H9 (cell line): Measurements from ENCODE around the gene SPTBN1. TPM values are rescaled to one million over a fixed set of nuclear protein-coding genes. Genes with fewer than 3 reads are reported as not detected.
A peak's percentile ranks its signal among the peaks of the same experiment; 100 is the strongest.

Experiments
- DNase-seq: peaks from one replicate; pipeline ENCODE4 v3.0.0-alpha.2; 2017
- H2AFZ ChIP-seq: one replicate; pipeline ENCODE4 v1.6.1; 2013; ENCODE audit warnings: mild to moderate bottlenecking, low read length, control low read depth, moderate library complexity
- H2AK5ac ChIP-seq: 2 replicates; pipeline ENCODE4 v1.6.1; 2013; ENCODE audit warnings: low read length, control low read depth, mixed read lengths; ENCODE audit not compliant: insufficient read length
- H2BK120ac ChIP-seq: one replicate; pipeline ENCODE4 v1.6.1; 2013; ENCODE audit warnings: low read depth, mild to moderate bottlenecking, low read length, control low read depth, inconsistent platforms; ENCODE audit not compliant: poor library complexity, severe bottlenecking
- H2BK12ac ChIP-seq: 2 replicates; pipeline ENCODE4 v1.6.1; 2013; ENCODE audit warnings: low read length, control low read depth, mixed read lengths, low read depth; ENCODE audit not compliant: insufficient read length
- H2BK15ac ChIP-seq: 2 replicates; pipeline ENCODE4 v1.6.1; 2013; ENCODE audit warnings: low read depth, low read length, control low read depth
- H2BK20ac ChIP-seq: one replicate; pipeline ENCODE4 v1.6.1; 2013; ENCODE audit warnings: low read depth, mild to moderate bottlenecking, low read length, control low read depth, inconsistent platforms; ENCODE audit not compliant: poor library complexity, severe bottlenecking
- H2BK5ac ChIP-seq: 2 replicates; pipeline ENCODE4 v1.6.1; 2013; ENCODE audit warnings: low read length, control low read depth, mixed read lengths; ENCODE audit not compliant: insufficient read length
- H3K14ac ChIP-seq: 2 replicates; pipeline ENCODE4 v1.6.1; 2013; ENCODE audit warnings: low read length, control low read depth; ENCODE audit not compliant: insufficient read depth
- H3K18ac ChIP-seq: 2 replicates; pipeline ENCODE4 v1.6.1; 2013; ENCODE audit warnings: low read depth, mild to moderate bottlenecking, mixed read lengths, low read length, control low read depth; ENCODE audit not compliant: insufficient read length
- H3K23ac ChIP-seq: 2 replicates; pipeline ENCODE4 v1.6.1; 2013; ENCODE audit warnings: low read length, control low read depth, mixed read lengths, low read depth; ENCODE audit not compliant: insufficient read length
- H3K23me2 ChIP-seq: 2 replicates; pipeline ENCODE4 v1.6.1; 2013; ENCODE audit warnings: low read depth, mild to moderate bottlenecking, mixed read lengths, low read length, control low read depth; ENCODE audit not compliant: insufficient read length, poor library complexity, severe bottlenecking
- H3K27ac ChIP-seq: 2 replicates; pipeline ENCODE4 v1.5.1; 2013; ENCODE audit warnings: low read length, control low read depth, mixed read lengths, low read depth; ENCODE audit not compliant: insufficient read length
- H3K27me3 ChIP-seq: 2 replicates; pipeline ENCODE4 v1.6.1; 2013; ENCODE audit warnings: low read length, control low read depth, inconsistent platforms; ENCODE audit not compliant: insufficient read depth
- H3K4ac ChIP-seq: 2 replicates; pipeline ENCODE4 v1.6.1; 2013; ENCODE audit warnings: low read depth, mild to moderate bottlenecking, control low read depth, inconsistent platforms, low read length, moderate library complexity
- H3K4me1 ChIP-seq: 2 replicates; pipeline ENCODE4 v1.6.1; 2013; ENCODE audit warnings: low read length, control low read depth, inconsistent platforms; ENCODE audit not compliant: insufficient read depth
- H3K4me2 ChIP-seq: 2 replicates; pipeline ENCODE4 v1.6.1; 2013; ENCODE audit warnings: low read length, control low read depth, mixed read lengths; ENCODE audit not compliant: insufficient read length, insufficient read depth
- H3K56ac ChIP-seq: 2 replicates; pipeline ENCODE4 v1.6.1; 2013; ENCODE audit warnings: low read depth, mild to moderate bottlenecking, mixed read lengths, low read length, control low read depth; ENCODE audit not compliant: insufficient read length
- H3K79me1 ChIP-seq: 2 replicates; pipeline ENCODE4 v1.6.1; 2013; ENCODE audit warnings: low read depth, mild to moderate bottlenecking, moderate library complexity, low read length, control low read depth, inconsistent platforms; ENCODE audit not compliant: insufficient read depth, poor library complexity, severe bottlenecking
- H3K79me2 ChIP-seq: 2 replicates; pipeline ENCODE4 v1.6.1; 2013; ENCODE audit warnings: low read length, control low read depth, inconsistent platforms; ENCODE audit not compliant: insufficient read depth
- H3K9ac ChIP-seq: 2 replicates; pipeline ENCODE4 v1.6.1; 2013; ENCODE audit warnings: low read length, control low read depth, mixed read lengths; ENCODE audit not compliant: insufficient read length; ENCODE audit errors: extremely low read depth
- H3K9me3 ChIP-seq: one replicate; pipeline ENCODE4 v1.6.1; 2013; ENCODE audit warnings: low read depth, low read length, inconsistent platforms; ENCODE audit not compliant: control insufficient read depth
- H3T11ph ChIP-seq: one replicate; pipeline ENCODE4 v1.6.1; 2013; ENCODE audit warnings: mild to moderate bottlenecking, low read length, control low read depth, inconsistent platforms
- H4K20me1 ChIP-seq: one replicate; pipeline ENCODE4 v1.6.1; 2013; ENCODE audit not compliant: control insufficient read depth, insufficient read length, insufficient read depth
- H4K5ac ChIP-seq: 2 replicates; pipeline ENCODE4 v1.6.1; 2013; ENCODE audit warnings: low read depth, mild to moderate bottlenecking, mixed read lengths, low read length, control low read depth; ENCODE audit not compliant: insufficient read length
- H4K8ac ChIP-seq: replicated peaks from 2 replicates; pipeline ENCODE4 v1.6.1; 2013; ENCODE audit warnings: low read length, control low read depth, mixed read lengths, low read depth; ENCODE audit not compliant: insufficient read length
- H4K91ac ChIP-seq: 2 replicates; pipeline ENCODE4 v1.6.1; 2013; ENCODE audit warnings: low read depth, mild to moderate bottlenecking, moderate library complexity, mixed read lengths, low read length, control low read depth; ENCODE audit not compliant: insufficient read length
- H3K27ac Mint-ChIP-seq, 3 experiments: 2 replicates in 2 of 3; 3 replicates in 1 of 3; pipeline ENCODE4 v1.8.0; 2020 to 2021; ENCODE audit warnings: mixed read lengths in 3 of 3, mild to moderate bottlenecking in 1 of 3, moderate library complexity in 1 of 3
- H3K27me3 Mint-ChIP-seq: 2 replicates; pipeline ENCODE4 v1.8.0; 2021; ENCODE audit warnings: low read depth, mild to moderate bottlenecking, moderate library complexity, mixed read lengths
- H3K36me3 Mint-ChIP-seq, 3 experiments: 2 replicates in 2 of 3; 3 replicates in 1 of 3; pipeline ENCODE4 v1.8.0; 2020 to 2021; ENCODE audit warnings: low read depth in 3 of 3, mixed read lengths in 3 of 3; ENCODE audit not compliant: insufficient read depth in 1 of 3
- H3K4me1 Mint-ChIP-seq, 2 experiments: 2 replicates each; pipeline ENCODE4 v1.8.0; 2020; ENCODE audit warnings: mixed read lengths in 2 of 2
- H3K4me3 Mint-ChIP-seq, 2 experiments: 2 replicates in 1 of 2; 3 replicates in 1 of 2; pipeline ENCODE4 v1.8.0; 2020 to 2021; ENCODE audit warnings: mild to moderate bottlenecking in 2 of 2, mixed read lengths in 2 of 2, moderate library complexity in 1 of 2
- H3K9me3 Mint-ChIP-seq, 2 experiments: 2 replicates in 1 of 2; 3 replicates in 1 of 2; pipeline ENCODE4 v1.8.0; 2020; ENCODE audit warnings: mild to moderate bottlenecking in 2 of 2, mixed read lengths in 2 of 2, moderate library complexity in 1 of 2
- total RNA-seq: library from RNA; stranded (reverse); gene quantifications from 2 replicates; pipeline ENCODE4 v1.2.1, GENCODE V29; 2021
- TF ChIP-seq, protein P1 (sequence below): fragments of 200-600 bp; sonication (generic); conservative IDR thresholded peaks from 3 replicates; pipeline ENCODE4 v1.8.0; 2021; ENCODE audit warnings: antibody characterized with exemption, mild to moderate bottlenecking

SPTBN1 gene
- total RNA-seq, 1 experiment from 2014 or later, result 164 TPM

DNA sequence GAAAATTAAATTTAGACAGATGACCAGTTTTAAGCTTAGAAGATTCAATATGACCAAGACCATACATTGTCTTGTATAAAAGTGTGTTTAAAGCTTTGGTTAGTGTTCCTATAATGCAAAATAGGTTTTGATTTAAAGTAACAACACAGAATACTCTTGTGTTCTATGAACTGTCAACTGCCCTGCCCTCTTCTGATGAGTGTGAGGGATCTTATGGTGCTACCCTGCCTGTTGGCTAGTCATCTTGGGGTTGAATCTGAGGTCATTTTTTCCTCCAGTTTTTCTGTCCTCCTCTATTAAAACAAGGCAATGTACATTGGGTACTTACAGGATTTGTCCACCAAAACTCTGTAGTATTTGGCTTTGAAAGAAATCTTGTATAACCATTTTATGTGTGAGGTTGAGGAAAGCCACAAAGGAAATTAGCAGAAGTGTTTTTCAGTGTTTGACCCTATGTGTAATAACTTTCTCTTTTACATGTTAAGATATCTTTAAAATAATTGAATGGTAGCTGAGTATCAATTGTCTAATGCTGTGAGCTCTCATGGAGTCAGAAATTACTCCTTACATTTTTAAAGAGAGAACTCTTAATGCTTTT lies 129.1 kb downstream of the SPTBN1 start:
- no peak overlapping the region for H2BK15ac ChIP-seq
- no peak overlapping the region for H2AK5ac ChIP-seq
- no peak overlapping the region for H2BK20ac ChIP-seq
- H3K27me3 ChIP-seq, result no peaks in the 10 kb centered on the region; the same call in 1 of the 2 replicates
- no peak overlapping the region for H3K18ac ChIP-seq
- no peak overlapping the region for H3T11ph ChIP-seq
- DNase-seq, result no peak
- no peak overlapping the region for H3K4me2 ChIP-seq
- no peaks in the 10 kb centered on the region for H3K27me3 Mint-ChIP-seq
- H3K4me1 ChIP-seq, result peaks cover 23% of the 10 kb centered on the region
- H3K79me2 ChIP-seq, result peaks cover 34% of the 10 kb centered on the region; the same call in 1 of the 2 replicates
- no peak overlapping the region for H2AFZ ChIP-seq
- H2BK12ac ChIP-seq, result no peak overlapping the region
- H3K4me3 Mint-ChIP-seq, result no peak overlapping the region
- no peak overlapping the region for H4K8ac ChIP-seq
- no peak overlapping the region for H2BK5ac ChIP-seq
- TF ChIP-seq, protein P1, sequence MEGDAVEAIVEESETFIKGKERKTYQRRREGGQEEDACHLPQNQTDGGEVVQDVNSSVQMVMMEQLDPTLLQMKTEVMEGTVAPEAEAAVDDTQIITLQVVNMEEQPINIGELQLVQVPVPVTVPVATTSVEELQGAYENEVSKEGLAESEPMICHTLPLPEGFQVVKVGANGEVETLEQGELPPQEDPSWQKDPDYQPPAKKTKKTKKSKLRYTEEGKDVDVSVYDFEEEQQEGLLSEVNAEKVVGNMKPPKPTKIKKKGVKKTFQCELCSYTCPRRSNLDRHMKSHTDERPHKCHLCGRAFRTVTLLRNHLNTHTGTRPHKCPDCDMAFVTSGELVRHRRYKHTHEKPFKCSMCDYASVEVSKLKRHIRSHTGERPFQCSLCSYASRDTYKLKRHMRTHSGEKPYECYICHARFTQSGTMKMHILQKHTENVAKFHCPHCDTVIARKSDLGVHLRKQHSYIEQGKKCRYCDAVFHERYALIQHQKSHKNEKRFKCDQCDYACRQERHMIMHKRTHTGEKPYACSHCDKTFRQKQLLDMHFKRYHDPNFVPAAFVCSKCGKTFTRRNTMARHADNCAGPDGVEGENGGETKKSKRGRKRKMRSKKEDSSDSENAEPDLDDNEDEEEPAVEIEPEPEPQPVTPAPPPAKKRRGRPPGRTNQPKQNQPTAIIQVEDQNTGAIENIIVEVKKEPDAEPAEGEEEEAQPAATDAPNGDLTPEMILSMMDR, result no peak
- no peaks in the 10 kb centered on the region for H3K36me3 Mint-ChIP-seq
- H2BK120ac ChIP-seq, result no peak overlapping the region
- peak overlapping the region in 1 of 3 experiments; percentile 36; a peak in 1 of 7 replicates for H3K27ac Mint-ChIP-seq
- no peaks in the 10 kb centered on the region for H3K9me3 Mint-ChIP-seq
- H3K9me3 ChIP-seq, result no peaks in the 10 kb centered on the region
- no peak overlapping the region for H3K23ac ChIP-seq
- H3K4ac ChIP-seq, result no peak overlapping the region
- no peaks in the 10 kb centered on the region for H3K23me2 ChIP-seq
- H4K20me1 ChIP-seq, result peaks cover 3% of the 10 kb centered on the region
- H3K4me1 Mint-ChIP-seq, result peaks cover 51 to 52% of the 10 kb centered on the region in 2 experiments
- H3K27ac ChIP-seq, result no peak overlapping the region
- H3K79me1 ChIP-seq, result peaks cover 6% of the 10 kb centered on the region
- H3K56ac ChIP-seq, result no peak overlapping the region
- H3K14ac ChIP-seq, result no peak overlapping the region
- no peak overlapping the region for H4K91ac ChIP-seq
- H4K5ac ChIP-seq, result no peak overlapping the region
- H3K9ac ChIP-seq, result no peak overlapping the region
